ENCODE measurements around the gene VWA3A.

Gene VWA3A

GRCh38 chr16:22161999-22162655 is 69.8 kb downstream of the VWA3A start, which contains the start of gene SDR42E2:
SDR42E2 (plus strand) TSS chr16:22162506; CDS start chr16:22165583, 3,077 bp downstream.
- no peak for DNase-seq (ENCODE audit: low read depth in 1 of 2, low spot score in 1 of 2)
- H3K27ac ChIP-seq (replicated peaks) = no peak within 1 kb of the TSS
- TF ChIP-seq, protein P1, sequence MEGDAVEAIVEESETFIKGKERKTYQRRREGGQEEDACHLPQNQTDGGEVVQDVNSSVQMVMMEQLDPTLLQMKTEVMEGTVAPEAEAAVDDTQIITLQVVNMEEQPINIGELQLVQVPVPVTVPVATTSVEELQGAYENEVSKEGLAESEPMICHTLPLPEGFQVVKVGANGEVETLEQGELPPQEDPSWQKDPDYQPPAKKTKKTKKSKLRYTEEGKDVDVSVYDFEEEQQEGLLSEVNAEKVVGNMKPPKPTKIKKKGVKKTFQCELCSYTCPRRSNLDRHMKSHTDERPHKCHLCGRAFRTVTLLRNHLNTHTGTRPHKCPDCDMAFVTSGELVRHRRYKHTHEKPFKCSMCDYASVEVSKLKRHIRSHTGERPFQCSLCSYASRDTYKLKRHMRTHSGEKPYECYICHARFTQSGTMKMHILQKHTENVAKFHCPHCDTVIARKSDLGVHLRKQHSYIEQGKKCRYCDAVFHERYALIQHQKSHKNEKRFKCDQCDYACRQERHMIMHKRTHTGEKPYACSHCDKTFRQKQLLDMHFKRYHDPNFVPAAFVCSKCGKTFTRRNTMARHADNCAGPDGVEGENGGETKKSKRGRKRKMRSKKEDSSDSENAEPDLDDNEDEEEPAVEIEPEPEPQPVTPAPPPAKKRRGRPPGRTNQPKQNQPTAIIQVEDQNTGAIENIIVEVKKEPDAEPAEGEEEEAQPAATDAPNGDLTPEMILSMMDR (IDR thresholded peaks at IDR 0.05; ENCODE audit: insufficient read depth, low read length) = no peak
- TF ChIP-seq GABPA (IDR thresholded peaks at IDR 0.05; ENCODE audit: low read depth) = no peak
- TF ChIP-seq, protein P2, sequence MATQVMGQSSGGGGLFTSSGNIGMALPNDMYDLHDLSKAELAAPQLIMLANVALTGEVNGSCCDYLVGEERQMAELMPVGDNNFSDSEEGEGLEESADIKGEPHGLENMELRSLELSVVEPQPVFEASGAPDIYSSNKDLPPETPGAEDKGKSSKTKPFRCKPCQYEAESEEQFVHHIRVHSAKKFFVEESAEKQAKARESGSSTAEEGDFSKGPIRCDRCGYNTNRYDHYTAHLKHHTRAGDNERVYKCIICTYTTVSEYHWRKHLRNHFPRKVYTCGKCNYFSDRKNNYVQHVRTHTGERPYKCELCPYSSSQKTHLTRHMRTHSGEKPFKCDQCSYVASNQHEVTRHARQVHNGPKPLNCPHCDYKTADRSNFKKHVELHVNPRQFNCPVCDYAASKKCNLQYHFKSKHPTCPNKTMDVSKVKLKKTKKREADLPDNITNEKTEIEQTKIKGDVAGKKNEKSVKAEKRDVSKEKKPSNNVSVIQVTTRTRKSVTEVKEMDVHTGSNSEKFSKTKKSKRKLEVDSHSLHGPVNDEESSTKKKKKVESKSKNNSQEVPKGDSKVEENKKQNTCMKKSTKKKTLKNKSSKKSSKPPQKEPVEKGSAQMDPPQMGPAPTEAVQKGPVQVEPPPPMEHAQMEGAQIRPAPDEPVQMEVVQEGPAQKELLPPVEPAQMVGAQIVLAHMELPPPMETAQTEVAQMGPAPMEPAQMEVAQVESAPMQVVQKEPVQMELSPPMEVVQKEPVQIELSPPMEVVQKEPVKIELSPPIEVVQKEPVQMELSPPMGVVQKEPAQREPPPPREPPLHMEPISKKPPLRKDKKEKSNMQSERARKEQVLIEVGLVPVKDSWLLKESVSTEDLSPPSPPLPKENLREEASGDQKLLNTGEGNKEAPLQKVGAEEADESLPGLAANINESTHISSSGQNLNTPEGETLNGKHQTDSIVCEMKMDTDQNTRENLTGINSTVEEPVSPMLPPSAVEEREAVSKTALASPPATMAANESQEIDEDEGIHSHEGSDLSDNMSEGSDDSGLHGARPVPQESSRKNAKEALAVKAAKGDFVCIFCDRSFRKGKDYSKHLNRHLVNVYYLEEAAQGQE (IDR thresholded peaks at IDR 0.05; ENCODE audit: insufficient replicate concordance, low read depth) = no peak
- TF ChIP-seq POLR2AphosphoS5 (IDR thresholded peaks at IDR 0.05; ENCODE audit: low read depth) = no peak
- TF ChIP-seq SPI1 (IDR thresholded peaks at IDR 0.05; ENCODE audit: borderline replicate concordance, low read depth) = no peak
- peaks cover 14% of the 10 kb centered on the region for H3K27me3 ChIP-seq (ENCODE audit: insufficient read depth, poor library complexity, severe bottlenecking)
- no peak within 1 kb of the TSS for H3K4me3 ChIP-seq (replicated peaks; ENCODE audit: insufficient read depth, low read length)

DNA sequence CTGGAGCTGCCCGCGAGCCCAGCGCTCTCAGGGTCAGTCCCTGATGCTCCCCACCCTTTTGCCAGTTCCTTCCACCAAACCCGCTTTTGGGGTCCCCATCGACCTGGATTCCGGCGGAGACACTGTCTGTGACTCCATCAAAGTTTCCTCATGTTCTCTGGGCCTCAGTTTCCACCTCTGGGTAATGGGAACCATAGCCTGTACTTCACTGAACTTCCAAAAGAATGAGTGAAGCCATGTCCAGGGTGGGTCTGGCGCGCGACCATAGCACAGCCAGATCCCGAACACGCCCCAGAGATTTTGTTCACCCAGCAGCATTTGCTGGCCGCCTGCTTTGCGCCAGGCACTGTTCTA is 70.3 kb downstream of the VWA3A start:
- Histone ChIP-seq H3K4me3 (replicated peaks; ENCODE audit: insufficient read depth, low read length) (no peak overlapping the region), H3K27me3 (ENCODE audit: insufficient read depth, poor library complexity, severe bottlenecking) (peaks cover 14% of the 10 kb centered on the region), H3K27ac (replicated peaks) (no peak overlapping the region)
- no peak for TF ChIP-seq SPI1 (IDR thresholded peaks at IDR 0.05; ENCODE audit: borderline replicate concordance, low read depth)
- TF ChIP-seq GABPA (IDR thresholded peaks at IDR 0.05; ENCODE audit: low read depth) = no peak
- TF ChIP-seq POLR2AphosphoS5 (IDR thresholded peaks at IDR 0.05; ENCODE audit: low read depth) = no peak
- TF ChIP-seq, protein P1 (IDR thresholded peaks at IDR 0.05; ENCODE audit: insufficient read depth, low read length) = no peak
- TF ChIP-seq, protein P2 (IDR thresholded peaks at IDR 0.05; ENCODE audit: insufficient replicate concordance, low read depth) = no peak
- no peak for DNase-seq (ENCODE audit: low read depth in 1 of 2, low spot score in 1 of 2)

DNA sequence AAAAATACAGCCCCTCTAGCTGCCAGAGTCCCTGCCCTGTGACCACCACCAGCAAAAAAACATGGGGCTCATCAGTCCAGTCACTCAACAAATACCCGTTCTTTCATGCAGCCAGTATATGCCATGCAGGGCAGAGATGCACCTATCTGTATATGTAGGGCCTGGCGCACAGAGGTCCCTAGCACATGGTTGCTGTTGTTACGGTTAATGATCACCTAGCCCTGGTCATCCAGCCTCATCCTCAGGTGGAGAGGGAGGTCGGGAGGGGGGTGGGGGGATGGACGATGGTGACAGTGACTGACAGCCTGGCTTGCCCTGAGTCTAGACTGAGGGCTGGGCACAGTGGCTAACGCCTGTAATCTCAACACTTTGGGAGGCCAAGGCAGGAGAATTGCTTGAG is 71.5 kb downstream of the VWA3A start:
- no peak for DNase-seq (ENCODE audit: low read depth in 1 of 2, low spot score in 1 of 2)
- H3K27me3 ChIP-seq (ENCODE audit: insufficient read depth, poor library complexity, severe bottlenecking) = peaks cover 14% of the 10 kb centered on the region
- H3K27ac ChIP-seq (replicated peaks) = no peak overlapping the region
- H3K4me3 ChIP-seq (replicated peaks; ENCODE audit: insufficient read depth, low read length) = no peak overlapping the region
- TF ChIP-seq POLR2AphosphoS5 (IDR thresholded peaks at IDR 0.05; ENCODE audit: low read depth) = no peak
- TF ChIP-seq SPI1 (IDR thresholded peaks at IDR 0.05; ENCODE audit: borderline replicate concordance, low read depth) = no peak
- TF ChIP-seq GABPA (IDR thresholded peaks at IDR 0.05; ENCODE audit: low read depth) = no peak
- TF ChIP-seq, protein P1 (IDR thresholded peaks at IDR 0.05; ENCODE audit: insufficient read depth, low read length) = no peak
- TF ChIP-seq, protein P2 (IDR thresholded peaks at IDR 0.05; ENCODE audit: insufficient replicate concordance, low read depth) = no peak

All from HL-60 (cell line).